ENCODE measurements around the gene PCDH15. TPM values are rescaled to one million over a fixed set of nuclear protein-coding genes. Genes with fewer than 3 reads are reported as not detected.

Gene PCDH15
- total RNA-seq, 1 experiment from 2014 or later = 0.61 TPM

GRCh38 chr10:54159924-54160323 lies 641.1 kb downstream of the PCDH15 start:
- Histone ChIP-seq H3K23me2 (ENCODE audit: insufficient read length, low read depth, low read length, poor library complexity, severe bottlenecking) (no peaks in the 10 kb centered on the region), H3K9ac (ENCODE audit: extremely low read depth, insufficient read length, low read length) (no peak overlapping the region), H2BK12ac (ENCODE audit: insufficient read length, low read depth, low read length) (no peak overlapping the region), H3K4ac (ENCODE audit: low read depth, low read length) (no peak overlapping the region), H4K91ac (ENCODE audit: insufficient read length, low read depth, low read length) (no peak overlapping the region), H3K18ac (ENCODE audit: insufficient read length, low read depth, low read length) (no peak overlapping the region), H3K27ac (ENCODE audit: insufficient read length, low read depth, low read length) (no peak overlapping the region), H3K9me3 (ENCODE audit: control insufficient read depth, low read depth, low read length) (no peaks in the 10 kb centered on the region), H2BK20ac (ENCODE audit: low read depth, low read length, poor library complexity, severe bottlenecking) (no peak overlapping the region), H4K5ac (ENCODE audit: insufficient read length, low read depth, low read length) (no peak overlapping the region), H3T11ph (ENCODE audit: low read length) (no peak overlapping the region), H4K8ac (replicated peaks; ENCODE audit: insufficient read length, low read depth, low read length) (no peak overlapping the region), H4K20me1 (ENCODE audit: control insufficient read depth, insufficient read depth, insufficient read length) (no peaks in the 10 kb centered on the region), H2AK5ac (ENCODE audit: insufficient read length, low read length) (no peak overlapping the region), H3K23ac (ENCODE audit: insufficient read length, low read depth, low read length) (no peak overlapping the region), H3K79me2 (ENCODE audit: insufficient read depth, low read length) (no peaks in the 10 kb centered on the region), H3K79me1 (ENCODE audit: insufficient read depth, low read depth, low read length, poor library complexity, severe bottlenecking) (no peaks in the 10 kb centered on the region), H3K56ac (ENCODE audit: insufficient read length, low read depth, low read length) (no peak overlapping the region), H2BK5ac (ENCODE audit: insufficient read length, low read length) (no peak overlapping the region), H2BK120ac (ENCODE audit: low read depth, low read length, poor library complexity, severe bottlenecking) (no peak overlapping the region), H3K27me3 (ENCODE audit: insufficient read depth, low read length) (no peaks in the 10 kb centered on the region), H3K14ac (ENCODE audit: insufficient read depth, low read length) (no peak overlapping the region), H3K4me2 (ENCODE audit: insufficient read depth, insufficient read length, low read length) (no peak overlapping the region), H2AFZ (ENCODE audit: low read length) (no peak overlapping the region), H2BK15ac (ENCODE audit: low read depth, low read length) (no peak overlapping the region), H3K4me1 (ENCODE audit: insufficient read depth, low read length) (no peaks in the 10 kb centered on the region)
- Mint-ChIP-seq H3K4me3 (no peak overlapping the region), H3K27ac (no peak overlapping the region; a peak in 1 of 7 replicates), H3K27me3 (ENCODE audit: low read depth) (no peaks in the 10 kb centered on the region), H3K4me1 (peaks cover 7 to 13% of the 10 kb centered on the region in 2 experiments; a peak in 3 of 4 replicates), H3K9me3 (peaks cover 9 to 16% of the 10 kb centered on the region in 2 experiments), H3K36me3 (ENCODE audit: insufficient read depth in 1 of 3, low read depth in 3 of 3) (peaks cover 7 to 29% (median 25%) of the 10 kb centered on the region in 3 experiments)
- no peak for DNase-seq
- TF ChIP-seq, protein P1, sequence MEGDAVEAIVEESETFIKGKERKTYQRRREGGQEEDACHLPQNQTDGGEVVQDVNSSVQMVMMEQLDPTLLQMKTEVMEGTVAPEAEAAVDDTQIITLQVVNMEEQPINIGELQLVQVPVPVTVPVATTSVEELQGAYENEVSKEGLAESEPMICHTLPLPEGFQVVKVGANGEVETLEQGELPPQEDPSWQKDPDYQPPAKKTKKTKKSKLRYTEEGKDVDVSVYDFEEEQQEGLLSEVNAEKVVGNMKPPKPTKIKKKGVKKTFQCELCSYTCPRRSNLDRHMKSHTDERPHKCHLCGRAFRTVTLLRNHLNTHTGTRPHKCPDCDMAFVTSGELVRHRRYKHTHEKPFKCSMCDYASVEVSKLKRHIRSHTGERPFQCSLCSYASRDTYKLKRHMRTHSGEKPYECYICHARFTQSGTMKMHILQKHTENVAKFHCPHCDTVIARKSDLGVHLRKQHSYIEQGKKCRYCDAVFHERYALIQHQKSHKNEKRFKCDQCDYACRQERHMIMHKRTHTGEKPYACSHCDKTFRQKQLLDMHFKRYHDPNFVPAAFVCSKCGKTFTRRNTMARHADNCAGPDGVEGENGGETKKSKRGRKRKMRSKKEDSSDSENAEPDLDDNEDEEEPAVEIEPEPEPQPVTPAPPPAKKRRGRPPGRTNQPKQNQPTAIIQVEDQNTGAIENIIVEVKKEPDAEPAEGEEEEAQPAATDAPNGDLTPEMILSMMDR (conservative IDR thresholded peaks at IDR 0.05) = no peak

Measured in H9 (cell line).